ENCODE measurements around the gene CNOT3.

CNOT3 gene

DNA sequence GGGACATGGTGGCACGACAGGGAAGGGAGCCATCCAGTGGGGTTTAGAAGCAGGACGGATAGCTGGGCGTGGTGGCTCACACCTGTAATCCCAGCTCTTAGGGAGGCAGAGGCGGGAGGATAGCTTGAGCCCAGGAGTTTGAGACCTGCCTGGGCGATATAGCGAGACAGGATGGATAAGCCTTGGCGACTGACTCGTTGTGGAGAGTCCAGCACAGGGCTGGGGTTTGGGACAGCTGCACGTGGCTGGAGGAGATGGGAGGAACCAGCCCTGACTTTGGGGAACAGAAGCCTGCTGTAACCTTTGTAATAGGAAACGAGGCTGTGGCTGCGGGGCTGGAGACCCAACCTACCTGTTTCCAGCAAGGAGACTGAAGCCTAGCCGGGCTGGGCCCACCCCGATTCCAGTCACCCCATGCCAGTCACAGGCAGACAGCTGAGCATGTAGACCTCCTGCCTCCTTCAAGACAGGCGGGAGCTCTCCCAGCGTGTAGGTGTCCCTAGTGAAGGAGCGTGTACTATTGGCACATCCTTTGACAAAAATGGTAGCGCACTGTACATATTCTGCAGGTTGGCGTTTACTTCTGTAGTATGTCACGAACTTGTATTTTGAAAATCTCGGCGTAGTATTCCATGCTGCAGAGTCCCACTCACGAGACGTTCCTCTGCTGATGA lies 13.9 kb downstream of the CNOT3 start:
- no peak for DNase-seq (ENCODE audit: low read depth)

DNA sequence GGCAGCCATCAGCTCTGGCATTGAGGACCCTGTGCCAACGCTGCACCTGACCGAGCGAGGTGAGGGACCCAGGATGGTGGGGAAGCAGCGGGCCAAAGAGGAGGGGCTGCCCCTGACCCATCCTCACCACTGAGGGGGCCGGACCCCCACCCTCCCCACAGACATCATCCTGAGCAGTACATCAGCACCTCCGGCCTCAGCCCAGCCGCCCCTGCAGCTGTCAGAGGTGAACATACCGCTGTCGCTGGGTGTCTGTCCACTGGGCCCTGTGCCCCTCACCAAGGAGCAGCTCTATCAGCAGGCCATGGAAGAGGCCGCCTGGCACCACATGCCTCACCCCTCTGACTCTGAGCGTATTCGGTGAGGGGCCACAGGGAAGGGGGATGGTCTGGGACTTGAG lies 14.7 kb downstream of the CNOT3 start:
- no peak for DNase-seq (ENCODE audit: low read depth)

DNA sequence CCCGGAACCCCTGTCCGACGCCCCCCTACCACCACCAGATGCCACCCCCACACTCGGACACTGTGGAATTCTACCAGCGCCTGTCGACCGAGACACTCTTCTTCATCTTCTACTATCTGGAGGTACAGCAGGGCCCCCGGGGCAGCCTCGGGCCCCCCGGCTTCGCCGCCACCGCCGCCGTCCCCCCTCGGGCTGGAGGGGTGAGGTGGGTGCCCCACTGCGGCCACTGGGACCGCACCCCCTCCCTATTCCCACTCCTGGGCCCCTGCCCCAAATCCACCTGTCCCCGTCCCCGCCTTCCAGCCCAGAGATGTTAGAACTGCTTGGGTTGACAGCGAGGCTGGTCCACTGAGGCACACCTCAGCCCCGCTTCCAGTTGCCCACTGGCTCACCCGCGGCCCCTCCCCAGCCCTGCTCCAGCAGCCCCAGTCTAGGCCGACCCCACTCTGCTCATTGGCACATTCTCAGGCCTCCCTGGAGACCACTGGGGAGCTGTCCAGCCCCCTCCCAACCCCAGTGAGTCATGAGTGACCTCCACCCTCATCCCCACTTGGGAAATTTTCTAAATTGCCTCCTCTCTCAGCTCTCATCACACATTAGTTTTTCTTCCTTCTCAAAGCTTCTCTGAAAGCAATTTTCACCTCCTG lies 15.4 kb downstream of the CNOT3 start:
- no peak for DNase-seq (ENCODE audit: low read depth)

DNA sequence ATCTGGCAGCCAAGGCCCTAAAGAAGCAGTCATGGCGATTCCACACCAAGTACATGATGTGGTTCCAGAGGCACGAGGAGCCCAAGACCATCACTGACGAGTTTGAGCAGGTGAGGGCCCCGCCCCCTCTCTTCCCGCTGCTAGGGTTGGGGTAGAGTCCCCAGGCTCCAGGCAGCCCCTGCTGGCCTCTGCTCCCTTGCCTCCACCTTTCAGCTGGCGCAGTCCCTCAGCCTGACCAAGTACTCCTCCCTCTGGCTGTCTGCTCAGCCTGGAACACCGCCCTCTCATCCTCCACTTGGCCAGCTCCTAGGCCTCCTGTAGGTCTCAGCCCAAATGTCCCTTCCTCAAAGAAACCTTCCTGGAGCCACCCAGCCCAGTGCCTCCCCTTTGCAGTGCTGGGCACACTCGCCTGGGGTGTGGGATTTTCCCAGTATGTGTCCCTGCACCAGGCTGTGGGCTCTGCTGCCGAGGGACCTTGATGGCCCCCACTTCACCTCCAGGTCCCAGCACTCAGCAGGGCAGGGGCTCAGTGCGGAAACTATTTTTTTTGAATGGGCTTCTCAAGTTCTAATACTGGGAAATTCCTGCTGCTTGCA lies 16.3 kb downstream of the CNOT3 start:
- no peak for DNase-seq (ENCODE audit: low read depth)

DNA sequence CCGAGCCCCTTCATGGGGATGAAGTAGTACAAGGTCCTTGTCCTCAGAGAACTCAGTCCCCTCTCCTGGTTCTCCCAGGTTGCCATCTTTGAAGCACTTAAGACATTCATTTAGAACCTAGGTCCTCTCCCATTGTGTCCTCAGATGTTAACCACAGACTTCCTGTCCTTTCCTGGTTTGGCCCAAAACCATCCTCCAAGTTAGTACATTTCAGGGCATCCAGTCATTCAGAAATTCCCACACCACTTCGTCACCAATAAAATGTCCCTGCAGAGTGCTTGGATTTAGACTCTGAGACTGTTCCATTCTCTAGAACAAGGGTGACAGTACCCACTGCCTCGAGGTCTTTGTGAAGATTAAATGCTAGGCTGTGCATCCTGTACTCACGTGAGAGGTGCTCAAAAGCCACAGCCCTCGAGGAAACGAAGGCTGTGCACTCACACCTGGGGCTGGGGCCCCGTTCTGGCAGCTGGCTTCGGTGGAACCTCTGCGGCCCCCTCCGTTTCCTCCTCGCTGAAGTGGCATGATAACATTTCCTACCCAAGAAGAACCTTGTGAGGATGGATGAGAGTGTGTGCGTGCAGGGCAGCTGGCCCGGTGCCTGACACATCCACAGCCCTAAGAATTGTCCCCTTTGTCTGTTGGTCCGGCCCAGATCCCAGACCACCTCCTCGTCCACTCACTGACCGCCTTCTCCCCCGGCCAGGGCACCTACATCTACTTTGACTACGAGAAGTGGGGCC lies 17.2 kb downstream of the CNOT3 start:
- no peak for DNase-seq (ENCODE audit: low read depth)

DNA sequence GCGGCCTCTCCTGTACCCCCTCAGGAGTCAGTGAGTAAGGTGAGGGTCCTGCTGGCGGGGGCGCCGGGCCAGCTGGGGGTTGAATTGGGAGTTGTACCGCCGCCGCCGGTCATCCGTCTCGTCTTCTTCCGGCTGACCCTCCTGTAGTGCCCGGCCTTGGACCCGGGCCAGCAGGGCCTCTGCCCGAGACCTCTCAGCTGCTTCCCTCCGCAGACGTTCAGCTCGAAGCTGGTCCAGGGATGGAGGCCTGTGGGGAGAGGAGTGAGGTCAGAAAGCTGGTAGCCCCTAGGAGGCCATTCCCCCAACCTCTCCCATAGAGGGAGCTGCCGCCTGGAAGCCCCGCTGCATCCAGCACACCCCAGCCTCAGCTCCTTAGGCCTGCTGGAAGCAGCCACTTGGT lies 18.1 kb downstream of the CNOT3 start:
- no peak for DNase-seq (ENCODE audit: low read depth)

DNA sequence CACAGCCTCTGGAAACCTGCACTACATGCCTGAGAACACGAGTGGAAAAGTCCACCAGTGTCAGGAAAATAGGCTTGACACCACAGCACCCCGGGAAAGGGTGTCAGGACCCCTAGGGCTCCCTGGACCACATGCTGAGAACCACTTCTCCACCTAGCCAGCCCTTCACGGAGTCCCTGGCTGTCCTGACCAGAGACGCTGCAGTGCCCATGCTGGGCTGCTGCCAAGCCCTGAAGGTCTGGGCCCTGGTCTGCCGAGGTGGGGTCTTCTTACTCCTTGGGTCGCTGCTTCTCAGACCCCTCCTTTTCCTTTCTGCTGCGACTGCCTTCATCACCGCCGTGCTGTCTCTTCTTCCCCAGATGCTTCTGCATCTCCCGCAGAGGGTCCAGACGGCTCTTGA lies 18.9 kb downstream of the CNOT3 start:
- no peak for DNase-seq (ENCODE audit: low read depth)

DNA sequence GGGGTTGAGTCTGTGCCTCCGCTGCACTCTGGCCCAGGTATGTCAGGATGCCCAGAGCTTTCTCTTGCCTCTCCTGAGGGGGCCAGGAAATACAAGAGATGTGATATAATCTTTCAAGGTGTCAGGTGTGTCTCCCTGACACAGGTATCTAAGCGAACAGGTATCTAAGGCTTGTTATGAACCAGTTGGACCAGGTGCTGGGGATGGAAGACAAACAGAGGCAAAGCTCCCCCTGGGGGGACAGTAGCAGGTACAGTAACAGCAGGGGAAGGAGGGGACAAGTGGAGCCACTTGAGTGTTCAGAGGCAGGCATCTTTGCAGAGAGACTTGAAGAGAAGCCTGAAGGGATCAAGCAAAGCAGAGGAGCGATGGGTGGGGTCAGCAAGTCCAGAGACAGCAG lies 19.4 kb downstream of the CNOT3 start:
- no peak for DNase-seq (ENCODE audit: low read depth)

DNA sequence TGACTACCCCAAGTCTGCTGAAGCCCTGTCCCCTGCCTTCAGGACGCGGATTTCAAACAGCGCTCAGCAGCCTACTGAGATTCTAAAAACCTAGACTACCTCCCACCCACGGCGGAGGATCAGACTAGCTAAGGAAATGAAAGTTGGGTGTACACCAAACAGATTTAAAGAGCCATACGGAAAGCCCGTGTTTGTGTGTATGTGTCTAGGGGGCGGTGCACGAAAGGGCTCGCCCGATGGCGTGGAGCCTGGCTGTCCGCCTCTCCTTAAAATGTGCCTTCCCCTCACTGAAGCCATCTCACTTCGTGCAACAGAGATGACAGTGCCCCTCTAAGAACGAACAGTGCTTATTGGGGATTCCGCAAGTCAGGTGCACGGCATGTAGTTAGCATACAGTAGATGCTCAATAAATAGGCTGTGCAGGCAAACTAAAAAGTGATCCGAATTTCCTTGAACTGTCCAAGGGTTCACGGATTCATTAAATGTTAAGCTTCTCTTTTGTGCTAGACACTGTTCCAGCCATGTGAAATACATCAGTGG lies 21.3 kb downstream of the CNOT3 start:
- peak; percentile 11 for DNase-seq (ENCODE audit: low read depth)

DNA sequence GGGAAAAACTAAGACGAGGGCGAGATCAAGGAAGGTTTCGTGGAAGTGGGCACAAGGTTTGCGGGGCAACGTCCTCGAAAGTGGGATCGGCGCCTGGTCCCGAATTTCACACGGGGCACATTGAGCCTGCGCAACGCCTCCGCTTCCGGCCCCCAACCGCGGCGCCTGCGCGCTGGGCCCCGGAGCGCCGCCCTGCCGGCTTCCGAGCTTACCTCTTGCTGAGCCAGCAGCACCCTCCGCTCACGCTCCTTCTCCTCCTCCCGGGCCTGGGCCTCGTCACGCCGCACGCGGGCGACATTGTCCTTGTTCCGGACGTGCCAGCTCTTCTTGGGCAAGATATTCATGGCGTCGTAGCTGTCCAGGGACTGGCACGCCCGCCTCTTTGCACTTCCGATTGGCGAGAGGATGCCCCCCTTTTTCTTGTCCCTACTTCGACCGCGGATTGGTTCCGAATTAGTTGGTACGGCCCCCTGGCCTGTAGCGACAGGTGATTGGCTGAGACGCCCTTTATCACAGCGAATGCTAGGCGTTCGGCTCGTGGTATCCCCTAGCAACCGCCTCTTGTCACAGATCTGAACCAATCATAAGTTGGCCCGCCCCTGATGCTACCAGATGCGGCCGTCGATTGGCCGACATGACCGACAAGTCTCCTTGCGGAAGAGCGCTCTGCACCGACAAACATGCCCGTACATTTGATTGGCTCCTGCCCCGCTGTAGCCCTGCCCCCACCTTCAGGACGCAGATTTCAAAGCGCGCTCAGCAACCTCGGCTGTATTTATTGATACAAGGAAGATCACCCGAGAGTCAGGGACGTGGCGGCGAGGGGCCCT lies 22.0 kb downstream of the CNOT3 start, which contains the start of gene LENG1:
Gene LENG1 (minus strand): TSS at position 370 of the 830 bp plus-strand sequence. CDS start 26 bp downstream, at position 344.
- DNase-seq (ENCODE audit: low read depth), result peak; percentile 99

DNA sequence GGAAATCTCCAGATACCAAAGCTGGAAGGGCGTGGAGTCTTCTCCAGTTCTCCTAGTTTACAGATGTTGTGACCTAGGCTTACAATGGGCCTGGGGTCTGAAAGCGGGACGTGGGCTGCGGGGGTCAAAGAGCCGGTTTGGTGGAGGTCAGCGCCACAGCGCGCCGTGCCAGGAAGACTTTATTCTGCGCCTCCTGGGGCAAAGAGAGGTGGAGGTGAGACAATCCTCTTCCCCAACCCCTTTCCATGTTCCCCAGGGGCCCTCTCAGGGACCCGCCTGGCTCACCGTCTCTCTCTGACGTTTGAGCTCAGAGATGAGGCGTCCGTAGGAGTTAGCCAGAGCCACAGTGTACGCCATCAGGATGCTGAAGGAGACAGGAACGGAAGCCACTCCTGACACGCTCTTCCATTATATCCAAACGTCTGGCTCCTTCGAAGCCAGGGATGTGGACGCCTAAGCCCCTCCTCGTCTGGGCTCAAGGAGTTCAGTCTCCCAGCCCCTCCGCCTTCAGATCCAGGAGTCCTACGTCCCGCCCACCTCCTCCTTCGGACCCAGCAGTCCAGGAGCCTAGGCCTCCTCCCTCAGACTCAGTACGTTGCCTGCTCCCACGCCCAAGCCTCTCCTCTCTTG lies 22.7 kb downstream of the CNOT3 start:
- no peak for DNase-seq (ENCODE audit: low read depth)

DNA sequence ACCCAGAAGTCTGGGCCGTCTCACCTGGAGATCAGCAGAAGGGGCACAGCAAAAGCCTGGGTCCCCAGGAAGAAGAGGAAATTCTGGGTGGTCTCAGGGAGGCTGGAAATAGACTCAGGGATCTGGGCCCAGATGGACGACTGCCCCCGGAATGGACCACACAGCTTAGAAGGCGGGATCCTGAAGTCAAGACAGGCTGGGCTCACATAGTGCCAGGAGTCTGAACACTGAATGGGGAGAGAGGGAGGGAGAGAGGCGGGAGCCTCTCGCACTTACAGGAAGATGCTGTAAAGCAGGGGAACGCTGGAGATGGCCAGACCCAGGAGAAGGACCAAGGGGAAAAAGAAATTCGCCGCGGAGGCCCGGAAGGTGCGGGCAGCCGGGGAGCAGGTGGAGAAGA lies 23.3 kb downstream of the CNOT3 start:
- DNase-seq (ENCODE audit: low read depth), result no peak

DNA sequence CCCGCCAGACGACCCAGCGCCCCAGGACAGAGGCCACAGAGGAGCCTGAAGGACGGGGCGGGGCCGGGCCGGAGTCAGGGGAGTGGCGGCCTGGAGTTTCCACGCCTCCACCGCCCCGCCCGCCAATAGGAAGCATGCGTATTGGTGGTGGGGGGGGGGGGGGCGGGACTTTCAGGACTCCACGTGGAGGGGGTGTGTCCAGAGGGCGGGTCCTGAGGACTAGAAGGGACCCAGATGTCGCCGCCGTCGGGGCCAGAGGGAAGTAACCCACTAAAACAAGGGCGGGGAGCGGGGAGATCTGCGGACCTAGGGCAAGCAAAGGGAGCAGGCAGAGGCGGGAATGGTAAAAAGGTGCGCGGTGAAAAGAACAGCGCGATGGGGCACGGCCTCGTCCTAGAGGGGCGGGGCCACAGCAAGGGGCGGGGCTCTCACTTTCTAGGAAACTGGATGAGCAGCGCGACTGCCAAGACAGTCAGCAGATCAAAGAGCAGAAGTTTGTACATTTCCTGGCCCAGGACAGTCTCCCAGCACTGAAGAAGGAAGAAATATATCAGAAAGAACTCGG lies 24.8 kb downstream of the CNOT3 start:
- peak; percentile 71 for DNase-seq (ENCODE audit: low read depth)

DNA sequence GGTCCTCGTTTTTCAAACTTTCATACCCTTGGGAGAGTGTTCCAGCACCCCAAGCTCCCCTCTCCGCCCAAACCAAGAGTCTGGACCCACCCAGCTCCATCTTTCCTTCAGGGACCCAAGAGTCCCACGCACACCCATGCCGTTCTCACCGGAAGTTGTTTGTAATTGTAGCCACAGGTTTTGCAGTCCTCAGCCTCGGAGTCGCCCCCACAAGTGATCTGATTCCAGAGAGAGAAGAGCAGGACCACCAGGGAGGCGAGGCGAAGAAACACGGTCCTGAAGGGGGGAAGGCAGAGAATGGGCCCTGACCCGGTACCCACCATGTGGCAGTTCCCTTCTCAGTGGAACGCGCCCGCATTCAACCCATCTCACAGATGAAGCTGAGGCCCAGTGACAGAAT lies 25.3 kb downstream of the CNOT3 start:
- DNase-seq (ENCODE audit: low read depth), result no peak

DNA sequence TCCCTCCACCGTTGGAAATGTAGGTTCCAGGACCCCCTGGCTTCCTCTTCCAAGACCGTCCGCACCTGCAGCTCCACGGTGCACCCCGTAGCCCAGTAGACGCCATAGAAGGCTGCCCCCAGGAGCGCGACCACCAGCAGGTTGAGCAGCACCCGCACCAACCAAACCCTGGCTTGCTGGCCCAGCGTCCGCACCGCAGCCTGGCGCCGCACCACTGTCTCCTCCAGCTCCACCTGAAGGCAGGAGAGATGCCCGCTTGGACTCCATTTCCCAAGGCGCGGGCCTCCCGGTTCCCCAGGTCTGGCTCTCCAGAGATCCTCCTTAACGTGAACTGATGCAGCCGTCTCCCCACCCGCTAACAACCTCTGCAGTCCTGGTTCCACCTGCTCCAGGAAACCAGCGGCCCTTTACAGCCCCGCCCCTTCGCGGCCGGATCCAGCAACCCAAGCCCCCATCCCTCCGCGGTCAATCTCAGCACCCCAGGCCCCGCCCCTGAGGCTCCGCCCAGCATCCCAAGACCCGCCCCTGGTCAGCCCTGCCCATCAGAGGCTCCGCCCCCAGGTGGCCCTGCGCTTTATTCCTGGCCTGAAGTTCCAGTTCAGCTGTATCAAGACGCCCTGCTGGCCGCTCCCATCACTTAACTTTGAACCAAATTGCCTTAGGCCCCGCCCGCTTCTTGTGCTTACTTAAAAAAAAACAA lies 27.0 kb downstream of the CNOT3 start:
- peak; percentile 38 for DNase-seq (ENCODE audit: low read depth)

DNA sequence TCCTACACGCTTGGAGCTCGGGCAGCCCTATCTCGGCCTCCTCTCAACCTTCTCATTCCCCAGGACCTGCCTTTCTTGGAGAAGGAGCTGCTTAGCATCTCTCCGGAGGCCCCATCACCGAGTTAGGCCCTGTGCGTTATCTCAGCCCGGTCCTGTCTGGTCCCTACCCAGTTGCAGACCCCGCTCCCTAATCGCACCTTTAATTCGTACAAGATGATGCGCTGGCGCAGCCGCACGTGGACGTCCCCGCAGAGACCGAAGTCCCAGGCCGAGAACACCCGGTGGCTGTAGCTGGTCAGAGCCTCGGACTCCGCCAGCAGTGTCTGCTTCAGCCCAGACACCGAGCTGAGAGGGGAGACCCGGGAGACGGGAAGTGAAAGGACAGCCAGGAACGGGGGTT lies 27.7 kb downstream of the CNOT3 start:
- no peak for DNase-seq (ENCODE audit: low read depth)

DNA sequence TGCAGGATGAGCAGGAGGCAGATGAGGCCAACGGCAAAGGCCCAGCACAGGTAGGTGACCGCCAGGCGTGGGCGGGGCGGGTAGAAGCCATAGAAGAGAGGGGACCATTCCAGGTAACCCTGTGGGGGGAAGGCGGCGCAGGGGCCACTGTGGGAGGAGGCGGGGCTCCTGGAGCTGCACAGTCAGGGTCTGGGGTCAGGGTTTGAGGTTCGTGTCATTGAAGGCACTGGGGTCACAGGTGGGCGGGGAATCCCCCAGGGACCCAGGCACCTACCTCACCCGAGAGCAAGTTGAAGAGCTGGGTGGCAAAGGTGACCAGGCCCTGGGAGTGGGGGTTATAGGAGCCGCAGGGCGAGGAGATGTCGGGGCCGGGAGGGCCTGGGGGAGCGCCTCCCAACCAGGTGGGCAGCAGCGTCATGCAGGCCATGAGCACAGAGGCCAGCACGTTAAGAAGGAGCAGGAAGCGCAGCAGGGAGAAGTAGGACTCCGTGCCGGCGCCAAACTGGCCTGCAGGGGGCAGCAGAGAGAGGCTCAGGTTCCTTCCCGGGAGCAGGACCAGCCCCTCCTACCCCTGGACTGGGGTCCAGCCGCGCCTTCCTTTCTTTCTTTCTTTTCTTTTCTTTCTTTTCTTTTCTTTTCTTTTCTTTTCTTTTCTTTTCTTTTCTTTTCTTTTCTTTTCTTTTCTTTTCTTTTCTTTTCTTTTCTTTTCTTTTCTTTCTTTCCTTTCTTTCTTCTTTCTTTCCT lies 30.8 kb downstream of the CNOT3 start:
- DNase-seq (ENCODE audit: low read depth), result peak; percentile 81

DNA sequence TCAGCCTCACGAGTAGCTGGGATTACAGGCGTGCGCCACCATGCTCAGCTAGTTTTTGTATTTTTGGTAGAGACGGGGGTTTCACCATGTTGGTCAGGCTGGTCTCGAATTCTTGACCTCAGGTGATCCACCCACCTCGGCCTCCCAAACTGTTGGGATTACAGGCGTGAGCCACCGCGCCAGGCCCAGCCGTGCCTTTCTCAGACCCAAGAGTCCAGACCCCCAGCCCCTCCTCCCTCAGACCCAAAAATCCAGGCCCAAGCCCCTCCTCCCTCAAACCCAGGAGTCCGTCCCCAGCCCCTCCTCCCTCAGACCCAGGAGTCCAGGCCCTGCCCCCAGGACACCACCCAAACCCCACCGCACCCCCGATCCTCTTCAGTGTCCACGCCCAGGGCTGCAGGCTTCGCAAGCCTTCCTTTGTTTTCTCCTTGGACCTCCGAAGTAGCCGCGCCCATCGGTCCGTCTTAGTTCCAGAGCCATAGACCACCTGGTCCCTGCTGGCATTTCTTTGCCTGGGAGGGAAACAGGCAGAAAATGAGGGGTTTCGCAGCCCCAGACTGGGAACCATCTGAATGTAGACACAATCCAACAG lies 31.7 kb downstream of the CNOT3 start:
- no peak for DNase-seq (ENCODE audit: low read depth)

Measured in activated T-cell treated with anti-CD3 and anti-CD28 coated beads for 24 hours (primary cell).